ENCODE data around the gene TTLL3.
"Not testable (repeated sequence)": the region's sequence is repeated elsewhere in the genome, so short reads cannot be mapped to it uniquely, and the experiment has no call there.

The TTLL3 gene

GRCh38 chr3:9852528-9852927, 42.5 kb downstream of the TTLL3 start:
- Histone ChIP-seq H2AFZ (no peak overlapping the region), H3K27me3 (ENCODE audit: control insufficient read depth, insufficient read depth, low read length) (no peaks in the 10 kb centered on the region), H3K9ac (no peak overlapping the region), H3K36me3 (ENCODE audit: control insufficient read depth, insufficient read depth, low read length) (no peaks in the 10 kb centered on the region), H3K27ac (no peak overlapping the region), H3K79me2 (no peaks in the 10 kb centered on the region), H3K4me1 (no peaks in the 10 kb centered on the region), H3K4me3 (ENCODE audit: low read depth, low read length) (no peak overlapping the region), H3K9me3 (ENCODE audit: control insufficient read depth, low read length) (no peaks in the 10 kb centered on the region), H3K4me2 (ENCODE audit: low read length) (no peak overlapping the region)
- TF ChIP-seq CTCF (IDR thresholded peaks at IDR 0.05), result no peak

- H3K36me3 ChIP-seq (ENCODE audit: control insufficient read depth, insufficient read depth, low read length); H3K4me1 ChIP-seq; H2AFZ ChIP-seq; H3K79me2 ChIP-seq; H3K4me2 ChIP-seq (ENCODE audit: low read length); H3K27ac ChIP-seq; H3K9ac ChIP-seq; H3K4me3 ChIP-seq (ENCODE audit: low read depth, low read length); H3K27me3 ChIP-seq (ENCODE audit: control insufficient read depth, insufficient read depth, low read length); H3K9me3 ChIP-seq (ENCODE audit: control insufficient read depth, low read length): not testable (repeated sequence)
Measured at GRCh38 chr3:9854291-9854940, 44.4 kb downstream of the TTLL3 start.

GRCh38 chr3:9855594-9855993, 45.5 kb downstream of the TTLL3 start:
- H3K9me3 ChIP-seq (ENCODE audit: control insufficient read depth, low read length), result no peaks in the 10 kb centered on the region
- no peaks in the 10 kb centered on the region for H3K79me2 ChIP-seq
- H3K9ac ChIP-seq, result no peak overlapping the region
- H3K27me3 ChIP-seq (ENCODE audit: control insufficient read depth, insufficient read depth, low read length), result no peaks in the 10 kb centered on the region
- no peak overlapping the region for H3K27ac ChIP-seq
- no peak overlapping the region for H2AFZ ChIP-seq
- no peaks in the 10 kb centered on the region for H3K36me3 ChIP-seq (ENCODE audit: control insufficient read depth, insufficient read depth, low read length)
- TF ChIP-seq CTCF (IDR thresholded peaks at IDR 0.05), result no peak
- H3K4me3 ChIP-seq (ENCODE audit: low read depth, low read length), result no peak overlapping the region
- no peak overlapping the region for H3K4me2 ChIP-seq (ENCODE audit: low read length)
- no peaks in the 10 kb centered on the region for H3K4me1 ChIP-seq

- no peaks in the 10 kb centered on the region for H3K9me3 ChIP-seq (ENCODE audit: control insufficient read depth, low read length)
- H3K9ac ChIP-seq, result no peak overlapping the region
- no peaks in the 10 kb centered on the region for H3K36me3 ChIP-seq (ENCODE audit: control insufficient read depth, insufficient read depth, low read length)
- no peaks in the 10 kb centered on the region for H3K79me2 ChIP-seq
- no peaks in the 10 kb centered on the region for H3K4me1 ChIP-seq
- no peak overlapping the region for H2AFZ ChIP-seq
- no peak overlapping the region for H3K4me2 ChIP-seq (ENCODE audit: low read length)
- no peak for TF ChIP-seq CTCF (IDR thresholded peaks at IDR 0.05)
- H3K4me3 ChIP-seq (ENCODE audit: low read depth, low read length), result no peak overlapping the region
- H3K27ac ChIP-seq, result no peak overlapping the region
- no peaks in the 10 kb centered on the region for H3K27me3 ChIP-seq (ENCODE audit: control insufficient read depth, insufficient read depth, low read length)
Measured at GRCh38 chr3:9859530-9860025, 49.5 kb downstream of the TTLL3 start.

- no peak for TF ChIP-seq CTCF (IDR thresholded peaks at IDR 0.05)
- Histone ChIP-seq H3K4me2 (ENCODE audit: low read length) (no peak overlapping the region), H3K27me3 (ENCODE audit: control insufficient read depth, insufficient read depth, low read length) (no peaks in the 10 kb centered on the region), H3K36me3 (ENCODE audit: control insufficient read depth, insufficient read depth, low read length) (no peaks in the 10 kb centered on the region), H3K4me3 (ENCODE audit: low read depth, low read length) (no peak overlapping the region), H3K9me3 (ENCODE audit: control insufficient read depth, low read length) (no peaks in the 10 kb centered on the region), H2AFZ (no peak overlapping the region), H3K79me2 (no peaks in the 10 kb centered on the region), H3K4me1 (no peaks in the 10 kb centered on the region), H3K9ac (no peak overlapping the region), H3K27ac (no peak overlapping the region)
Measured at GRCh38 chr3:9861201-9861600, 51.1 kb downstream of the TTLL3 start.

Measured in parathyroid adenoma (tissue), 2 donors.